Measurements from ENCODE around the gene HMGA1.

Gene HMGA1

GRCh38 chr6:34195726-34196115 is 41.0 kb upstream of the HMGA1 start:
- Histone ChIP-seq H2AFZ (ENCODE audit: low read depth) (peak overlapping the region; percentile 88; the same call in 1 of the 2 replicates), H3K27me3 (ENCODE audit: insufficient read depth, low read depth) (no peaks in the 10 kb centered on the region), H3K4me1 (ENCODE audit: low read depth, poor library complexity, severe bottlenecking) (no peaks in the 10 kb centered on the region), H3K27ac (no peak overlapping the region), H3K9ac (no peak overlapping the region), H4K20me1 (ENCODE audit: insufficient read depth) (no peaks in the 10 kb centered on the region), H3K36me3 (ENCODE audit: insufficient read depth) (no peaks in the 10 kb centered on the region), H3K4me2 (0 out of 2 replicates have a peak overlapping the region, but pooled peaks have one; percentile 39), H3K4me3 (IDR thresholded peaks at IDR 0.05; ENCODE audit: insufficient read depth, low read depth, low read length) (no peak overlapping the region), H3K79me2 (ENCODE audit: insufficient read depth, low read depth) (no peaks in the 10 kb centered on the region)
- TF ChIP-seq CTCF (conservative IDR thresholded peaks at IDR 0.05; ENCODE audit: low read depth, low read length), result no peak

- Histone ChIP-seq H3K4me1 (ENCODE audit: low read depth, poor library complexity, severe bottlenecking) (no peaks in the 10 kb centered on the region), H3K4me3 (IDR thresholded peaks at IDR 0.05; ENCODE audit: insufficient read depth, low read depth, low read length) (no peak overlapping the region), H3K79me2 (ENCODE audit: insufficient read depth, low read depth) (no peaks in the 10 kb centered on the region), H3K9ac (no peak overlapping the region), H2AFZ (ENCODE audit: low read depth) (peak overlapping the region; percentile 88), H3K27ac (no peak overlapping the region), H3K4me2 (peak overlapping the region; percentile 39), H3K36me3 (ENCODE audit: insufficient read depth) (no peaks in the 10 kb centered on the region), H3K27me3 (ENCODE audit: insufficient read depth, low read depth) (no peaks in the 10 kb centered on the region), H4K20me1 (ENCODE audit: insufficient read depth) (no peaks in the 10 kb centered on the region)
- TF ChIP-seq CTCF (conservative IDR thresholded peaks at IDR 0.05; ENCODE audit: low read depth, low read length), result peak; percentile 68
Measured at GRCh38 chr6:34196116-34196832, 40.4 kb upstream of the HMGA1 start.

GRCh38 chr6:34196833-34197195 is 39.9 kb upstream of the HMGA1 start:
- Histone ChIP-seq H3K4me3 (IDR thresholded peaks at IDR 0.05; ENCODE audit: insufficient read depth, low read depth, low read length) (no peak overlapping the region), H3K27me3 (ENCODE audit: insufficient read depth, low read depth) (no peaks in the 10 kb centered on the region), H3K36me3 (ENCODE audit: insufficient read depth) (no peaks in the 10 kb centered on the region), H3K4me1 (ENCODE audit: low read depth, poor library complexity, severe bottlenecking) (no peaks in the 10 kb centered on the region), H3K27ac (no peak overlapping the region), H3K4me2 (no peak overlapping the region), H4K20me1 (ENCODE audit: insufficient read depth) (no peaks in the 10 kb centered on the region), H3K79me2 (ENCODE audit: insufficient read depth, low read depth) (no peaks in the 10 kb centered on the region), H3K9ac (no peak overlapping the region), H2AFZ (ENCODE audit: low read depth) (peak overlapping the region; percentile 88; the same call in 1 of the 2 replicates)
- no peak for TF ChIP-seq CTCF (conservative IDR thresholded peaks at IDR 0.05; ENCODE audit: low read depth, low read length)

- Histone ChIP-seq H4K20me1 (ENCODE audit: insufficient read depth) (no peaks in the 10 kb centered on the region), H3K4me1 (ENCODE audit: low read depth, poor library complexity, severe bottlenecking) (no peaks in the 10 kb centered on the region), H3K79me2 (ENCODE audit: insufficient read depth, low read depth) (no peaks in the 10 kb centered on the region), H3K27ac (no peak overlapping the region), H3K9ac (no peak overlapping the region), H3K4me3 (IDR thresholded peaks at IDR 0.05; ENCODE audit: insufficient read depth, low read depth, low read length) (no peak overlapping the region), H3K36me3 (ENCODE audit: insufficient read depth) (no peaks in the 10 kb centered on the region), H3K4me2 (no peak overlapping the region), H2AFZ (ENCODE audit: low read depth) (no peak overlapping the region), H3K27me3 (ENCODE audit: insufficient read depth, low read depth) (no peaks in the 10 kb centered on the region)
- no peak for TF ChIP-seq CTCF (conservative IDR thresholded peaks at IDR 0.05; ENCODE audit: low read depth, low read length)
Measured at GRCh38 chr6:34200340-34200971, 36.2 kb upstream of the HMGA1 start.

Measured in KMS-11 (cell line).